Cortex of kidney (tissue), 1 donor: Measurements from ENCODE around the gene C10orf105.

Experiments
- DNase-seq: peaks from one replicate; lab custom pipeline; 2025; lab: John Stamatoyannopoulos, UW

Gene C10orf105

GRCh38 chr10:71751515-71752224 is 32.1 kb upstream of the C10orf105 start:
- no peak for DNase-seq

GRCh38 chr10:71750986-71751385 is 31.4 kb upstream of the C10orf105 start:
- DNase-seq = no peak

GRCh38 chr10:71750124-71750841 is 30.7 kb upstream of the C10orf105 start:
- no peak for DNase-seq

GRCh38 chr10:71749396-71749795 is 29.8 kb upstream of the C10orf105 start:
- DNase-seq = no peak

GRCh38 chr10:71748671-71749191 is 29.2 kb upstream of the C10orf105 start:
- DNase-seq = no peak

GRCh38 chr10:71747551-71748523 is 28.3 kb upstream of the C10orf105 start:
- DNase-seq = no peak

GRCh38 chr10:71747039-71747531 is 27.5 kb upstream of the C10orf105 start:
- DNase-seq = no peak

GRCh38 chr10:71746344-71747037 is 26.9 kb upstream of the C10orf105 start:
- no peak for DNase-seq

GRCh38 chr10:71745664-71746250 is 26.2 kb upstream of the C10orf105 start:
- no peak for DNase-seq

- no peak for DNase-seq
These were observed 25.5 kb upstream of the C10orf105 start for GRCh38 chr10:71744897-71745663.

- no peak for DNase-seq
These were observed 24.3 kb upstream of the C10orf105 start for GRCh38 chr10:71743866-71744265.

GRCh38 chr10:71743089-71743838 is 23.7 kb upstream of the C10orf105 start:
- DNase-seq = no peak

- no peak for DNase-seq
These were observed 22.9 kb upstream of the C10orf105 start for GRCh38 chr10:71742301-71743088.

GRCh38 chr10:71741671-71742070 is 22.1 kb upstream of the C10orf105 start:
- no peak for DNase-seq

GRCh38 chr10:71741029-71741428 is 21.5 kb upstream of the C10orf105 start:
- DNase-seq = no peak

- DNase-seq = no peak
These were observed 20.6 kb upstream of the C10orf105 start for GRCh38 chr10:71740069-71740653.

- DNase-seq = no peak
These were observed 19.9 kb upstream of the C10orf105 start for GRCh38 chr10:71739358-71739900.

GRCh38 chr10:71737834-71738197 is 18.2 kb upstream of the C10orf105 start:
- no peak for DNase-seq
